Measurements from ENCODE around the gene ANXA3. TPM values are rescaled to one million over a fixed set of nuclear protein-coding genes. Genes with fewer than 3 reads are reported as not detected.

ANXA3 gene
- total and polyA plus RNA-seq, 2 donors (not counting 3 experiments of a cell fraction or from before 2014, with no cell fraction given), result 52.9 to 78.4 TPM

DNA sequence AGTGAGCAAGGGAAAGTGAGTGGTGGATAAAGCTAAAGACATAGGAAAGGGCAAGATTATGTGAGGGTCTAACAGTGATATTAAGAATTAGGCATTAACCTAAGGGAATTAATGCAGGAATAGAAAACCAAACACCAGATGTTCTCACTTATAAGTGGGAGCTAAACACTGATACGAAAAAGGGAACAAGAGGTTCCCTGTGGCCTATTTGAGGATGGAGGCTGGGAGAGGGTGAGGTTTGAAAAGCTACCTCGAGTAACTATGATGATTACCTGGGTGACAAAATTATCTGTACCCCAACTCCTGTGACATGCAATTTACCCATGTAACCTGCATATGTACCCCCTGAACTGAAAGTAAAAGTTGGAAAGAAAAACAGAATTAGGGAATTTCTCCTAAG is 79.0 kb downstream of the ANXA3 start:
- CTCF ChIA-PET, result interaction anchor here (1.3 to 3.0 kb wide), 2 partner anchors 13 to 234 kb away, joined by 4 to 11 read pairs; no protein-coding TSS in a partner anchor
- no peak overlapping the region for H3K27ac ChIP-seq (ENCODE audit: insufficient read depth, low read depth, low read length)
- no peaks in the 10 kb centered on the region for H3K79me2 ChIP-seq (ENCODE audit: control insufficient read depth, insufficient read depth, low read length)
- no peaks in the 10 kb centered on the region for H4K20me1 ChIP-seq (replicated peaks; ENCODE audit: control insufficient read depth, extremely low read depth, insufficient read depth, low read length)
- POLR2A ChIA-PET, result interaction anchor here (0.6 kb wide), 1 partner anchor 10 kb away, joined by 3 read pairs; no protein-coding TSS in a partner anchor
- no peak overlapping the region for H3K4me3 ChIP-seq (replicated peaks in 1 of 3; ENCODE audit: insufficient read depth in 1 of 3, low read depth in 1 of 3, low read length in 3 of 3)
- DNase-seq (ENCODE audit: low read depth, low spot score) (no peak), FAIRE-seq (no peak)
- H3K36me3 ChIP-seq (ENCODE audit: control insufficient read depth in 2 of 2, extremely low read depth in 1 of 2, insufficient read depth in 2 of 2, low read length in 2 of 2), result no peaks in the 10 kb centered on the region
- no peaks in the 10 kb centered on the region for H3K4me1 ChIP-seq (ENCODE audit: control insufficient read depth, extremely low read depth, insufficient read depth, low read length)
- H3K9me3 ChIP-seq (replicated peaks; ENCODE audit: control insufficient read depth, insufficient read depth, low read length), result no peaks in the 10 kb centered on the region
- H3K9ac ChIP-seq (replicated peaks; ENCODE audit: extremely low read depth, insufficient read depth, low read length), result no peak overlapping the region
- H3K9me1 ChIP-seq (replicated peaks; ENCODE audit: control insufficient read depth, extremely low read depth, insufficient read depth, low read length), result no peaks in the 10 kb centered on the region
- H2AFZ ChIP-seq (ENCODE audit: low read depth, low read length), result no peak overlapping the region
- no peak overlapping the region for H3K4me2 ChIP-seq (ENCODE audit: insufficient read depth, low read length)
- H3K27me3 ChIP-seq (ENCODE audit: control insufficient read depth in 2 of 2, insufficient read depth in 2 of 2, low read length in 2 of 2), result no peaks in the 10 kb centered on the region
- intact Hi-C loops (cut with micrococcal nuclease) (no loop called here), dilution Hi-C loops (cut with MboI; ENCODE audit: extremely low pct_ligation_motif_present, low sequenced_read_pairs) (no loop called here)
- no TSS peak for BruUV-seq (replicated peaks)
- TF ChIP-seq CTCF (IDR thresholded peaks at IDR 0.05; ENCODE audit: extremely low read depth in 1 of 2, insufficient read depth in 1 of 2, low read depth in 1 of 2, low read length in 2 of 2) (no peak), GATA2 (IDR thresholded peaks at IDR 0.05; ENCODE audit: insufficient read depth, insufficient read length, low read depth, low read length) (no peak), EZH2 (IDR thresholded peaks at IDR 0.05; ENCODE audit: borderline replicate concordance, low read depth, low read length, severe bottlenecking) (no peak), POLR2AphosphoS5 (IDR thresholded peaks at IDR 0.05; ENCODE audit: insufficient read depth, low read depth, low read length) (no peak), MYC (IDR thresholded peaks at IDR 0.05; ENCODE audit: low read depth, low read length) (no peak), POLR2A (IDR thresholded peaks at IDR 0.05; ENCODE audit: low read depth, low read length) (no peak), MAX (IDR thresholded peaks at IDR 0.05; ENCODE audit: insufficient read depth, insufficient read length) (no peak), FOS (IDR thresholded peaks at IDR 0.05; ENCODE audit: borderline replicate concordance, insufficient read depth, low read length) (no peak), JUN (IDR thresholded peaks at IDR 0.05; ENCODE audit: borderline replicate concordance, insufficient read depth, insufficient read length, low read depth) (no peak)
